Astrocyte (in vitro differentiated cells and primary cell): ENCODE data around the gene TMEM143. TPM values are rescaled to one million over a fixed set of nuclear protein-coding genes. Genes with fewer than 3 reads are reported as not detected.
"Not testable (repeated sequence)": the region's sequence is repeated elsewhere in the genome, so short reads cannot be mapped to it uniquely, and the experiment has no call there.

ENCODE experiments used
- DNase-seq: peaks from one replicate; pipeline ENCODE4 v3.0.0-alpha.2; 2010; ENCODE audit warnings: low read depth
- FAIRE-seq: peaks from 2 replicates; lab custom pipeline; 2011; peaks lifted over from hg19 to GRCh38; lab: Jason Lieb, UNC
- H2AFZ ChIP-seq: 2 replicates; pipeline ENCODE4 v1.6.0; 2012; ENCODE audit warnings: low read depth, low read length, inconsistent platforms
- H3K27ac ChIP-seq: 2 replicates; pipeline ENCODE4 v1.5.1; 2011; ENCODE audit warnings: low read depth, low read length, inconsistent platforms
- H3K27me3 ChIP-seq: 2 replicates; pipeline ENCODE4 v1.6.0; 2011; ENCODE audit warnings: low read length, inconsistent platforms; ENCODE audit not compliant: insufficient read depth
- H3K36me3 ChIP-seq: 2 replicates; pipeline ENCODE4 v1.5.1; 2011; ENCODE audit warnings: low read length, inconsistent platforms; ENCODE audit not compliant: insufficient read depth
- H3K4me1 ChIP-seq: 2 replicates; pipeline ENCODE4 v1.5.1; 2011; ENCODE audit warnings: low read length, inconsistent platforms; ENCODE audit not compliant: insufficient read depth
- H3K4me2 ChIP-seq: 2 replicates; pipeline ENCODE4 v1.6.0; 2012; ENCODE audit warnings: low read length, inconsistent platforms
- H3K4me3 ChIP-seq: 2 replicates; pipeline ENCODE4 v1.5.1; 2011; ENCODE audit warnings: low read depth, mild to moderate bottlenecking, low read length, inconsistent platforms; ENCODE audit not compliant: insufficient read depth
- H3K79me2 ChIP-seq: 2 replicates; pipeline ENCODE4 v1.6.0; 2012; ENCODE audit warnings: mild to moderate bottlenecking, low read length, inconsistent platforms; ENCODE audit not compliant: insufficient read depth
- H3K9ac ChIP-seq: 2 replicates; pipeline ENCODE4 v1.6.0; 2012; ENCODE audit warnings: mild to moderate bottlenecking, low read length, inconsistent platforms
- H3K9me3 ChIP-seq: 2 replicates; pipeline ENCODE4 v1.5.1; 2012; ENCODE audit warnings: low read depth, mild to moderate bottlenecking, low read length, inconsistent platforms; ENCODE audit not compliant: insufficient read depth
- H4K20me1 ChIP-seq: 2 replicates; pipeline ENCODE4 v1.6.0; 2012; ENCODE audit warnings: low read length, inconsistent platforms; ENCODE audit not compliant: insufficient read depth
- H3K27ac Mint-ChIP-seq: one replicate; pipeline ENCODE4 v1.8.0; 2021; ENCODE audit warnings: mild to moderate bottlenecking, mixed read lengths; ENCODE audit not compliant: unreplicated experiment
- H3K27me3 Mint-ChIP-seq: one replicate; pipeline ENCODE4 v1.8.0; 2021; ENCODE audit warnings: low read depth, mixed read lengths; ENCODE audit not compliant: unreplicated experiment
- H3K36me3 Mint-ChIP-seq: one replicate; pipeline ENCODE4 v1.8.0; 2021; ENCODE audit warnings: low read depth, mixed read lengths; ENCODE audit not compliant: unreplicated experiment
- H3K4me1 Mint-ChIP-seq: one replicate; pipeline ENCODE4 v1.8.0; 2021; ENCODE audit warnings: low read depth, mixed read lengths; ENCODE audit not compliant: unreplicated experiment
- H3K4me3 Mint-ChIP-seq: one replicate; pipeline ENCODE4 v1.8.0; 2021; ENCODE audit warnings: mild to moderate bottlenecking, moderate library complexity, mixed read lengths; ENCODE audit not compliant: unreplicated experiment
- H3K9me3 Mint-ChIP-seq: one replicate; pipeline ENCODE4 v1.8.0; 2021; ENCODE audit warnings: mild to moderate bottlenecking, mixed read lengths; ENCODE audit not compliant: unreplicated experiment
- EZH2 ChIP-seq: IDR thresholded peaks from 2 replicates; pipeline ENCODE4 v1.6.1; 2012; ENCODE audit warnings: mild to moderate bottlenecking, low read length, inconsistent platforms; ENCODE audit not compliant: insufficient read depth
- total RNA-seq: library from RNA; stranded (reverse); gene quantifications from 2 replicates; pipeline ENCODE4 v1.2.1, GENCODE V29; 2021
- TF ChIP-seq, protein P1 (sequence below): IDR thresholded peaks from 2 replicates; pipeline ENCODE4 v1.5.1; 2011; ENCODE audit warnings: low read depth, mild to moderate bottlenecking, inconsistent platforms, low read length, moderate library complexity; ENCODE audit not compliant: insufficient read depth

The TMEM143 gene
- total RNA-seq, 1 donor from 2014 or later, result 8.7 TPM

DNA sequence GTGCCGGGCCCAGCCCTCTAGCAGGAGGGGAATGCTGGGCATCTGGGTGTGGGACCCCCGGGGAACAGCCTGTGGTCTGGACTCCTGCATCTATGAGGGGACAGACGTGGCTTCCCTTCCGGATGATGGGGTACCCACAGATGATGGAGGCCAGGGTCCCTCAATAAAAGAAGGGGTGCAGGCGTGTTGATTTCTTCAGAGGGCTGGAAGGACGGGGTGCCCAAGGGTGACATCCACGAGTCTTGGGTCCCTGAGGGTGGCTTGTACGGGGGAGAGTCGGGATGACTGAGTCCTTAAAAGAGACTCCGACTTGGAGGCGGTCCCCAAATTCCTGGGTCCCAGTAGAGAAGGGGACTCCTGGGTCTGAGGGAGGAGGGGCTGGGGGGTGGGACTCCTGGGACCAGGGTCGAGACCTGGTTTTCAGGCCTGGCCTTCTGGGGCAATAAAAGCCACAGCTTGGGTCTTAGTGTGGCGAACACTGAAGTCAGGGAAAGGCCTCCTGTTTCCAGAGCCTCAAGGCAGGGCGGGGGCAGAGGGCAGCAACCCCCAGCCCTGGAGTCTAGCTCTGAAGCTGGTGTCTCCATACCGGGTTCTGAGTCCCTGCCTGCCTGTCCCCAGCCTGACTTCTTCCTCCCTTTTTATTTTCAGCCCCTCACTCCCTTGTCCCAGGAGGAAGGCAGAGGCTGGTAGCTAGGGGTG lies 29.3 kb upstream of the TMEM143 start:
- no peak overlapping the region for H3K27ac Mint-ChIP-seq
- no peaks in the 10 kb centered on the region for H3K9me3 ChIP-seq
- H3K4me1 ChIP-seq, result peaks cover 15% of the 10 kb centered on the region
- H3K4me1 Mint-ChIP-seq, result peaks cover 20% of the 10 kb centered on the region
- peaks cover 7% of the 10 kb centered on the region for H3K36me3 Mint-ChIP-seq
- H3K36me3 ChIP-seq, result peaks cover 8% of the 10 kb centered on the region
- TF ChIP-seq, protein P1, sequence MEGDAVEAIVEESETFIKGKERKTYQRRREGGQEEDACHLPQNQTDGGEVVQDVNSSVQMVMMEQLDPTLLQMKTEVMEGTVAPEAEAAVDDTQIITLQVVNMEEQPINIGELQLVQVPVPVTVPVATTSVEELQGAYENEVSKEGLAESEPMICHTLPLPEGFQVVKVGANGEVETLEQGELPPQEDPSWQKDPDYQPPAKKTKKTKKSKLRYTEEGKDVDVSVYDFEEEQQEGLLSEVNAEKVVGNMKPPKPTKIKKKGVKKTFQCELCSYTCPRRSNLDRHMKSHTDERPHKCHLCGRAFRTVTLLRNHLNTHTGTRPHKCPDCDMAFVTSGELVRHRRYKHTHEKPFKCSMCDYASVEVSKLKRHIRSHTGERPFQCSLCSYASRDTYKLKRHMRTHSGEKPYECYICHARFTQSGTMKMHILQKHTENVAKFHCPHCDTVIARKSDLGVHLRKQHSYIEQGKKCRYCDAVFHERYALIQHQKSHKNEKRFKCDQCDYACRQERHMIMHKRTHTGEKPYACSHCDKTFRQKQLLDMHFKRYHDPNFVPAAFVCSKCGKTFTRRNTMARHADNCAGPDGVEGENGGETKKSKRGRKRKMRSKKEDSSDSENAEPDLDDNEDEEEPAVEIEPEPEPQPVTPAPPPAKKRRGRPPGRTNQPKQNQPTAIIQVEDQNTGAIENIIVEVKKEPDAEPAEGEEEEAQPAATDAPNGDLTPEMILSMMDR, result no peak
- no peak for TF ChIP-seq EZH2
- peak overlapping the region; percentile 88 for H3K4me2 ChIP-seq
- H3K4me3 Mint-ChIP-seq, result peak overlapping the region; percentile 54
- FAIRE-seq (no peak), DNase-seq (no peak)
- peaks cover 3% of the 10 kb centered on the region for H3K9me3 Mint-ChIP-seq
- H3K27me3 ChIP-seq, result peaks cover 14% of the 10 kb centered on the region
- no peak overlapping the region for H3K4me3 ChIP-seq
- no peak overlapping the region for H3K27ac ChIP-seq
- peak overlapping the region; percentile 63 for H2AFZ ChIP-seq
- H3K9ac ChIP-seq, result peak overlapping the region; percentile 64
- H3K27me3 Mint-ChIP-seq, result peaks cover 2% of the 10 kb centered on the region
- peaks cover 36% of the 10 kb centered on the region for H3K79me2 ChIP-seq
- peaks cover 22% of the 10 kb centered on the region for H4K20me1 ChIP-seq

DNA sequence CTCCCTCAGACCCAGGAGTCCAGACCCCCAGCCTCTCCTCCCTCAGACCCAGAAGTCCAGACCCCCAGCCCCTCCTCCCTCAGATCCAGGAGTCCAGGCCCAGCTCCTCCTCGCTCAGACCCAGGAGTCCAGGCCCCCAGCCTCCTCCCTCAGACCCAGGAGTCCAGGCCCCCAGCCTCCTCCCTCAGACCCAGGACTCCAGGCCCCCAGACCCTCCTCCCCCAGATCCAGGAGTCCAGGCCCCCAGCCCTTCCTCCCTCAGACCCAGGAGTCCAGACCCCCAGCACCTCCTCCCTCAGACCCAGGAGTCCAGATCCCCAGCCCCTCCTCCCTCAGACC lies 28.2 kb upstream of the TMEM143 start:
- H3K36me3 Mint-ChIP-seq, H3K4me3 ChIP-seq, H3K9ac ChIP-seq, DNase-seq, H3K27ac ChIP-seq, H3K9me3 Mint-ChIP-seq, H2AFZ ChIP-seq, H3K27me3 Mint-ChIP-seq, H3K9me3 ChIP-seq, H3K27ac Mint-ChIP-seq, FAIRE-seq: not testable (repeated sequence)
- Histone ChIP-seq H3K4me1 (peaks cover 11% of the 10 kb centered on the region), H3K27me3 (peaks cover 14% of the 10 kb centered on the region), H3K4me2 (peak overlapping the region; percentile 93), H3K79me2 (peaks cover 42% of the 10 kb centered on the region), H3K36me3 (peaks cover 15% of the 10 kb centered on the region), H4K20me1 (peaks cover 33% of the 10 kb centered on the region)
- H3K4me1 Mint-ChIP-seq, result peaks cover 16% of the 10 kb centered on the region
- peak overlapping the region; percentile 98 for H3K4me3 Mint-ChIP-seq

DNA sequence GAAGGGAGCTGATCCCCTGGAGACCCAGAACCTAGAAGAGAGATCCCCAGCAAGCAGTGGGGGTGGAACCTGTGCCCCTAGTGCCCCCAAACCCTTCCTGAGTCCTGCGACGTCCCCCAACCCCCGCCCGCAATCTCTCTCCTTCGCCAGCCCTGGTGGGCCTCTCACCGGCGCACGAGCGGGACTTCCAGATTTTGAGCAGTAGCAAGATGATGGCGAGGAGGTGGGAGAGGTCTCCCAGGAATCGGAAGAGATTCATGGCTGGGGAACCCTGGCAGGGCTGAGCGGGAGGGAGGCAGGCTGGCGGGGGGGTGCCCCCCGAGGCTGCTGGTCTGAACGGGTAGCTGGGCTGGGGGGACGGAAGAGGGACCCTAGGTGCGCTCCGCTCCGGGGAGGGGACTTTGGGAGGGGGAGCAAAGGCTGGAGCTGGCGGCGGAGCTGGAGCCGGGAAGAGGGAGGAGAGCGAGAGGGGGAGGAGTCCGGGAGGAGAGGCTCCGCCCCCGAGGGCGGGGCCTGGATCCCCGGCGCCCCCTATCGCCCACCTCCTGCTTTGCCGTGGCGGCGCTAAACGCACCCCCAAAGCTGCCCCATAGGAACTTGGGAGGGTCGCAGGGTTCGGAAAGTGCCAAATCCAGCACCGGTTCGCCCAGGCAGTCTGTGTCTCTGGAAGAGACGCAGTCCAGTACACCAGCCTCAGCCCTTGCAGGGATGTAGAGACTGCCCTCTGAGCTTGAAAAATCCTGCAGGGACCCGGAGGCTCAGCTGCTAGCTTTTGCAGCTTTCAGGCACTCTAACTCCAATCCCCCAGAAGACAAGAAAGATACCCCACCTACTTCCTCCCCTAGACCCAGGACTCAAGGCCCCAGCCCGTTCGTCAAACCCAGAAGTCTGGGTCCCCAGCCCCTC lies 27.6 kb upstream of the TMEM143 start, which contains the start of gene KDELR1:
Gene KDELR1 (minus strand): TSS at position 452 of the 906 bp plus-strand sequence. CDS start 193 bp downstream, at position 259.
- DNase-seq, result peak; percentile 33

More for the DNA sequence above, 27.6 kb upstream of the TMEM143 start, which contains the start of gene KDELR1:
- Mint-ChIP-seq H3K9me3 (no peaks in the 10 kb centered on the region), H3K27ac (peak within 1 kb of the TSS; percentile 97), H3K4me3 (peak within 1 kb of the TSS; percentile 98), H3K36me3 (peaks cover 7% of the 10 kb centered on the region), H3K27me3 (peaks cover 2% of the 10 kb centered on the region), H3K4me1 (peaks cover 16% of the 10 kb centered on the region)
- Histone ChIP-seq H3K9me3 (no peaks in the 10 kb centered on the region), H3K4me1 (peaks cover 11% of the 10 kb centered on the region), H2AFZ (peak within 1 kb of the TSS; percentile 58), H3K4me2 (peak within 1 kb of the TSS; percentile 93), H3K36me3 (peaks cover 16% of the 10 kb centered on the region), H3K9ac (peak within 1 kb of the TSS; percentile 99), H3K27me3 (peaks cover 14% of the 10 kb centered on the region), H4K20me1 (peaks cover 38% of the 10 kb centered on the region), H3K4me3 (peak within 1 kb of the TSS; percentile 89), H3K79me2 (peaks cover 43% of the 10 kb centered on the region), H3K27ac (peak within 1 kb of the TSS; percentile 93)
- TF ChIP-seq, protein P1, result peak; percentile 73
- no peak for TF ChIP-seq EZH2
- FAIRE-seq, result no peak
